ENCODE data around the gene FAAP20. TPM values are rescaled to one million over a fixed set of nuclear protein-coding genes. Genes with fewer than 3 reads are reported as not detected.
"Not testable (repeated sequence)": the region's sequence is repeated elsewhere in the genome, so short reads cannot be mapped to it uniquely, and the experiment has no call there.

The FAAP20 gene
- total RNA-seq, 1 donor from 2014 or later, result 25.1 TPM

GRCh38 chr1:2163205-2163604, 31.4 kb downstream of the FAAP20 start:
- DNase-seq (ENCODE audit: low read depth, low spot score), result no peak

- DNase-seq (ENCODE audit: low read depth, low spot score), result no peak
These were observed 33.9 kb downstream of the FAAP20 start for GRCh38 chr1:2160451-2161300.

GRCh38 chr1:2159124-2159523, 35.4 kb downstream of the FAAP20 start:
- no peak for DNase-seq (ENCODE audit: low read depth, low spot score)

GRCh38 chr1:2158272-2158671, 36.3 kb downstream of the FAAP20 start:
- DNase-seq (ENCODE audit: low read depth, low spot score), result no peak

- no peak for DNase-seq (ENCODE audit: low read depth, low spot score)
These were observed 36.7 kb downstream of the FAAP20 start for GRCh38 chr1:2157856-2158255.

GRCh38 chr1:2156866-2157265, 37.7 kb downstream of the FAAP20 start:
- no peak for DNase-seq (ENCODE audit: low read depth, low spot score)

- no peak for DNase-seq (ENCODE audit: low read depth, low spot score)
These were observed 38.8 kb downstream of the FAAP20 start for GRCh38 chr1:2155788-2156187.

- DNase-seq (ENCODE audit: low read depth, low spot score), result no peak
These were observed 39.4 kb downstream of the FAAP20 start for GRCh38 chr1:2155147-2155598.

- no peak for DNase-seq (ENCODE audit: low read depth, low spot score)
These were observed 40.5 kb downstream of the FAAP20 start for GRCh38 chr1:2154022-2154421.

- no peak for DNase-seq (ENCODE audit: low read depth, low spot score)
These were observed 41.6 kb downstream of the FAAP20 start for GRCh38 chr1:2152954-2153353.

- no peak for DNase-seq (ENCODE audit: low read depth, low spot score)
These were observed 42.7 kb downstream of the FAAP20 start for GRCh38 chr1:2151911-2152310.

- no peak for DNase-seq (ENCODE audit: low read depth, low spot score)
These were observed 43.3 kb downstream of the FAAP20 start for GRCh38 chr1:2151252-2151651.

- no peak for DNase-seq (ENCODE audit: low read depth, low spot score)
These were observed 43.8 kb downstream of the FAAP20 start for GRCh38 chr1:2150801-2151200.

GRCh38 chr1:2148691-2149090, 45.9 kb downstream of the FAAP20 start:
- DNase-seq (ENCODE audit: low read depth, low spot score), result no peak

- not testable (repeated sequence) for DNase-seq (ENCODE audit: low read depth, low spot score)
These were observed 46.7 kb downstream of the FAAP20 start for GRCh38 chr1:2147869-2148268.

- no peak for DNase-seq (ENCODE audit: low read depth, low spot score)
These were observed 47.6 kb downstream of the FAAP20 start for GRCh38 chr1:2146836-2147517.

- no peak for DNase-seq (ENCODE audit: low read depth, low spot score)
These were observed 48.4 kb downstream of the FAAP20 start for GRCh38 chr1:2145946-2146835.

- DNase-seq (ENCODE audit: low read depth, low spot score), result no peak
These were observed 50.0 kb downstream of the FAAP20 start for GRCh38 chr1:2144501-2145090.

GRCh38 chr1:2143814-2144500, 50.6 kb downstream of the FAAP20 start:
- DNase-seq (ENCODE audit: low read depth, low spot score), result no peak

- DNase-seq (ENCODE audit: low read depth, low spot score), result no peak
These were observed 53.5 kb downstream of the FAAP20 start for GRCh38 chr1:2141025-2141424.
